Endodermal cell (in vitro differentiated cells): ENCODE results near the gene TAOK1. TPM values are rescaled to one million over a fixed set of nuclear protein-coding genes. Genes with fewer than 3 reads are reported as not detected.
A peak's percentile ranks its signal among the peaks of the same experiment; 100 is the strongest.

Source experiments
- DNase-seq: peaks from one replicate; pipeline ENCODE4 v3.0.0-alpha.2; 2017
- H3K27ac ChIP-seq: 2 replicates; pipeline ENCODE4 v1.5.1; 2013; ENCODE audit warnings: mild to moderate bottlenecking, low read depth, low read length, moderate library complexity
- H3K27me3 ChIP-seq: 2 replicates; pipeline ENCODE4 v1.6.1; 2013; ENCODE audit warnings: mild to moderate bottlenecking, low read length, moderate library complexity; ENCODE audit not compliant: insufficient read depth, control insufficient read depth, poor library complexity, severe bottlenecking
- H3K36me3 ChIP-seq: 2 replicates; pipeline ENCODE4 v1.7.0; 2013; ENCODE audit warnings: mild to moderate bottlenecking, low read length, moderate library complexity; ENCODE audit not compliant: control insufficient read depth, insufficient read depth
- H3K4me1 ChIP-seq: one replicate; pipeline ENCODE4 v1.7.0; 2013; ENCODE audit warnings: low read length; ENCODE audit not compliant: control insufficient read depth, insufficient read depth
- H3K4me3 ChIP-seq: 2 replicates; pipeline ENCODE4 v1.5.1; 2013; ENCODE audit warnings: mild to moderate bottlenecking, low read length, moderate library complexity
- H3K9ac ChIP-seq: 2 replicates; pipeline ENCODE4 v1.6.1; 2013; ENCODE audit warnings: mild to moderate bottlenecking, low read length, moderate library complexity; ENCODE audit not compliant: poor library complexity, severe bottlenecking; ENCODE audit errors: extremely low read depth
- H3K9me3 ChIP-seq: 2 replicates; pipeline ENCODE4 v1.6.1; 2013; ENCODE audit warnings: mild to moderate bottlenecking, low read length, moderate library complexity; ENCODE audit not compliant: control insufficient read depth
- H3K27ac Mint-ChIP-seq: 2 replicates; pipeline ENCODE4 v1.8.0; 2020; ENCODE audit warnings: mixed read lengths
- H3K27me3 Mint-ChIP-seq: 2 replicates; pipeline ENCODE4 v1.8.0; 2021; ENCODE audit warnings: mild to moderate bottlenecking, mixed read lengths; ENCODE audit not compliant: insufficient read depth
- H3K36me3 Mint-ChIP-seq: 2 replicates; pipeline ENCODE4 v1.8.0; 2020; ENCODE audit warnings: low read depth, mixed read lengths
- H3K4me1 Mint-ChIP-seq: 2 replicates; pipeline ENCODE4 v1.8.0; 2020; ENCODE audit warnings: mixed read lengths
- H3K4me3 Mint-ChIP-seq: 2 replicates; pipeline ENCODE4 v1.8.0; 2020; ENCODE audit warnings: mild to moderate bottlenecking, moderate library complexity, mixed read lengths
- H3K9me3 Mint-ChIP-seq: 2 replicates; pipeline ENCODE4 v1.8.0; 2020; ENCODE audit warnings: mild to moderate bottlenecking, mixed read lengths
- WGBS, 2 experiments: methylation state at CpG; one replicate each; pipeline versions ENCODE4 v1.1.5 to v1.1.7; 2013; ENCODE audit warnings: missing lambda C conversion rate in 2 of 2, mixed read lengths in 1 of 2; ENCODE audit not compliant: insufficient coverage in 1 of 2, insufficient read length in 1 of 2; 5-methylcytosine and 5-hydroxymethylcytosine counted together
- total RNA-seq, 2 donors: library from RNA; stranded (reverse); fragmentation: NEBNext Ultra II Directional in 1 of 2; extraction: Animal tissue kit (Norgen Biotek cat#: 25700) in 1 of 2; gene quantifications; 2 replicates in 1 of 2; 3 replicates in 1 of 2; pipeline ENCODE4 v1.2.1, GENCODE V29; 2021
- TF ChIP-seq, protein P1 (sequence below): fragments of 200-600 bp; sonication (generic); conservative IDR thresholded peaks from 2 replicates; pipeline ENCODE4 v1.5.0; 2021; ENCODE audit warnings: antibody characterized with exemption, mild to moderate bottlenecking

Gene TAOK1
- total RNA-seq, 2 donors from 2014 or later: 95.9 to 102 TPM

DNA sequence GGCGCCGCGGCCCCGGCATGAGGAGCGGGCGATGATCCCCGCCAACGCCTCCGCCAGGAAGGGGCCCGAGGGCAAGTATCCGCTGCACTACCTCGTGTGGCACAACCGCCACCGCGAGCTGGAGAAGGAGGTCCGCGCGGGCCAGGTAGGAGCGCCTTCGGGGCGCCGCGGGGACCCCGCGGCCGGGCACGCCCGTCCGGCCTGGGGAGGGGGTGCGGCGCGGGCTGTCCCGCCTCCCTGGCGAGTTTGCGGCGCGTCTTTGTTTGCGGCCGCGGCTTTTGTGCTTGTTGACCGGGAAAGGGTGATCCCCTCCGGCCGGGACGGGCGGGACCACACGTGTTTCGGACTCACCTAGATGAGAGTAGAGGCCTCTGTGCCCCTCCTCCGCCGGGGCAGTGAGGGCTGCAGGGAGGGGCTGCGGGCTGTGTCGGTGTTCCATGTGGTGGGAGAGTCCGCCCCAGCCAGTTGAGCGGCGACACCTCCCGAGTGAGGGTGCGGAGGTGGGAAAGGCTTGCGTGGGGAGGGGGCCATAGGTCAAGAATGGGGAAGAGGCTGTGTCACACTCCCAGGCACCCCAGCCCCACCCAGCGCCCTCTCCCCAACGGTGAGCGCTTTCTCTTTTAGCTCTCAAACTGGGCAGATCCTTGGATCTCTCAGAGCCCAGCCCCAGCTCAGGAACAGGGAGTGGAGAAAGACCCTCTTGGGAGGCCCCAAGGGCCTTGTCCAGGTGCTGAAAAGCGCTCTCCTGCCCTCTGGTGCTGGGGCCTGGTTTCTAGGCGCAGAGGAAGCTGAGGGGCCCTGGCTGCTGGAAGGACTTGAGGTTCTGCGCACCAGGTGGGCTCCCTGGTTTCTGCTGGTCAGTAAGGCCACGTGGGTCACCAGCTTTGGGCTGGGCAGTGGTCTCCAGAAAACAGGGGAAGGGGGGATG, 203.7 kb downstream of the TAOK1 start:
- H3K36me3 Mint-ChIP-seq: no peaks in the 10 kb centered on the region
- H3K27ac ChIP-seq: no peak overlapping the region
- H3K9ac ChIP-seq: no peak overlapping the region
- H3K9me3 ChIP-seq: no peaks in the 10 kb centered on the region
- H3K9me3 Mint-ChIP-seq: no peaks in the 10 kb centered on the region
- H3K4me1 ChIP-seq: peaks cover 5% of the 10 kb centered on the region
- peaks cover 44% of the 10 kb centered on the region for H3K27me3 Mint-ChIP-seq
- no peak overlapping the region for H3K27ac Mint-ChIP-seq
- H3K4me1 Mint-ChIP-seq: peaks cover 17% of the 10 kb centered on the region
- TF ChIP-seq, protein P1, sequence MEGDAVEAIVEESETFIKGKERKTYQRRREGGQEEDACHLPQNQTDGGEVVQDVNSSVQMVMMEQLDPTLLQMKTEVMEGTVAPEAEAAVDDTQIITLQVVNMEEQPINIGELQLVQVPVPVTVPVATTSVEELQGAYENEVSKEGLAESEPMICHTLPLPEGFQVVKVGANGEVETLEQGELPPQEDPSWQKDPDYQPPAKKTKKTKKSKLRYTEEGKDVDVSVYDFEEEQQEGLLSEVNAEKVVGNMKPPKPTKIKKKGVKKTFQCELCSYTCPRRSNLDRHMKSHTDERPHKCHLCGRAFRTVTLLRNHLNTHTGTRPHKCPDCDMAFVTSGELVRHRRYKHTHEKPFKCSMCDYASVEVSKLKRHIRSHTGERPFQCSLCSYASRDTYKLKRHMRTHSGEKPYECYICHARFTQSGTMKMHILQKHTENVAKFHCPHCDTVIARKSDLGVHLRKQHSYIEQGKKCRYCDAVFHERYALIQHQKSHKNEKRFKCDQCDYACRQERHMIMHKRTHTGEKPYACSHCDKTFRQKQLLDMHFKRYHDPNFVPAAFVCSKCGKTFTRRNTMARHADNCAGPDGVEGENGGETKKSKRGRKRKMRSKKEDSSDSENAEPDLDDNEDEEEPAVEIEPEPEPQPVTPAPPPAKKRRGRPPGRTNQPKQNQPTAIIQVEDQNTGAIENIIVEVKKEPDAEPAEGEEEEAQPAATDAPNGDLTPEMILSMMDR: peak; percentile 47
- WGBS, 2 experiments: 3 to 6% methylated on average over 27 to 64 of the region's 64 CpGs
- H3K36me3 ChIP-seq: no peaks in the 10 kb centered on the region
- peak overlapping the region; percentile 69 for H3K4me3 ChIP-seq
- peaks cover 29% of the 10 kb centered on the region for H3K27me3 ChIP-seq
- peak overlapping the region; percentile 74 for H3K4me3 Mint-ChIP-seq
- DNase-seq: peak; percentile 96

DNA sequence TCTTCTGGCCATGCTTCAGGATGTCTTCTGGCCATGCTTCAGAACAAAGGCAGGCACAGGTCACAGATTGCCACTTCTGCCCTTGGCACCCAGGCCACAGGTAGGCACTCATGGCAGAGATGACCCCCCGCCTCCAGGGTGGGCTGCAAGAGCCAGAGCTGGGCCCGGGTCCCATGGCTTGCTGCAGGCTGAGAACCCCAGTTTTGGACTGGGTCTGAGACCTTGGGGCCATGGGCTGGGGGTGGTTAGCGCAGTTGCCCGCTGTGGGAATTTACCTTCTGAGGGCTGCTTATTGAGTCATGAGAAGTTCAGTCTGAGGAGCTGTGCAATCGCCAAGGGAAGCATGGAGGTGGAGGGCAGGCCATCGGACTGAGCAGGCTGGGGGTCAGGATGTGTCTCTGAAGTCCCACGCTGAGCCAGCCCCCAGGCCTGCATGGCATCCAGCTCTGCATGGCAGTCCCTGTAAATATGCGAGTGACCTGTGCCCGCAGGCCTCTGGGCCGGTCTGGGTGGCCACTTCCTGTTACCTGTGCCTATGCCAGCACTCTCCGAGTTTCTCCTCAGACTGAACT, 204.4 kb downstream of the TAOK1 start:
- Mint-ChIP-seq H3K27me3 (peaks cover 48% of the 10 kb centered on the region), H3K27ac (no peak overlapping the region), H3K4me1 (peaks cover 17% of the 10 kb centered on the region), H3K9me3 (no peaks in the 10 kb centered on the region), H3K36me3 (no peaks in the 10 kb centered on the region), H3K4me3 (no peak overlapping the region)
- H3K9ac ChIP-seq: no peak overlapping the region
- TF ChIP-seq, protein P1: no peak
- no peak for DNase-seq
- no peaks in the 10 kb centered on the region for H3K36me3 ChIP-seq
- no peak overlapping the region for H3K27ac ChIP-seq
- H3K27me3 ChIP-seq: peaks cover 29% of the 10 kb centered on the region
- H3K4me3 ChIP-seq: no peak overlapping the region
- H3K9me3 ChIP-seq: no peaks in the 10 kb centered on the region
- H3K4me1 ChIP-seq: peaks cover 5% of the 10 kb centered on the region
- 84 to 87% methylated on average over 6 to 11 of the region's 11 CpGs for WGBS, 2 experiments

DNA sequence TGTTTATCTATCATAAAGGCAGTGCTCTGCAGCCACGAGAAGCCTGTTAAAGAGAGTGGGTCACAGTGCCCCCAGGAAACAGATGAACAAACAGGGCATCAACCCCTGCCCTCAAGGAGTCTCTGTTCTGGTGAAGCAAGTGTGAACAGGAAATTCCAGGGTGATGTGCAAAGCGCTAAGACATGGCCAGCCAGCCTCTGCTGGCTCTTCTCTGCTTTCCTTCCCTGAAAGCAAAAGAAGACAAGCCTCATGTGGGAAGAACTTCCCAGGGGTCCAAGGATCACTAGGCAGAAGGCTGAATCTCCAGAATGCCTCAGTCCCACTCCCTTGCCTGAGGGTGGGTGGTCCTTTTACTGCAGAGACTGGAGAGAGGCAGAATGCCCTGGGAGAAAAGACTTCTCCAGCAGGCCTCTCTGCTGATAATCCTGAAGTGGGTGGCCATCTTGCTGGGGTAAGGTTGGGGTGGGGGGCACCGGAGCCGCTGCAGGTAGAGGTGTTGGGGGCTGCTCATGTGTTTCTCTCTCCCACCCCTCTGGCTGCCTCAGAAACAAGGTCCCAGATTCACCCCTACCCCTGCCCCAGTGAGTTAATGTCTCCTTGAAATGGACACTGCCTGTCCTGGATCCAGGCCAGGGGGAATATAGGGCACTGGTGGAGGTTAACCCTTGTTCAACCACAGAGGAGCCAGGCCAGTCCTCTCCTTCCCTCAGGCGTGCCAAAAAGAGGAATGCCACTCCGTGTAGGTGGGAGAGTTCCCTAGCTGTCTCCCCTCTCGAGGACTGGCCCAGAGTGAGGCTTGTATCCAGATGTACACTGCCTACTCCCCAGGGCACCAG, 205.2 kb downstream of the TAOK1 start:
- H3K27me3 Mint-ChIP-seq: peaks cover 47% of the 10 kb centered on the region
- Histone ChIP-seq H3K9me3 (no peaks in the 10 kb centered on the region), H3K9ac (no peak overlapping the region), H3K4me3 (no peak overlapping the region), H3K27ac (no peak overlapping the region), H3K27me3 (peaks cover 22% of the 10 kb centered on the region), H3K36me3 (no peaks in the 10 kb centered on the region), H3K4me1 (peaks cover 5% of the 10 kb centered on the region)
- peak; percentile 46 for DNase-seq
- WGBS, 2 experiments: 78 to 80% methylated on average over 5 to 7 of the region's 7 CpGs
- no peak overlapping the region for H3K4me3 Mint-ChIP-seq
- H3K36me3 Mint-ChIP-seq: no peaks in the 10 kb centered on the region
- H3K4me1 Mint-ChIP-seq: peaks cover 13% of the 10 kb centered on the region
- TF ChIP-seq, protein P1: no peak
- no peak overlapping the region for H3K27ac Mint-ChIP-seq
- H3K9me3 Mint-ChIP-seq: no peaks in the 10 kb centered on the region
